ENCODE data around the gene SLC12A9.

Gene SLC12A9

GRCh38 chr7:100867040-100867775 lies 14.7 kb downstream of the SLC12A9 start, which contains the start of gene TRIP6:
Gene TRIP6 (plus strand): TSS chr7:100867387. CDS start chr7:100867498, 111 bp downstream.
- H3K4me1 ChIP-seq (ENCODE audit: control insufficient read depth, insufficient read depth, low read length), result peaks cover 25% of the 10 kb centered on the region
- H3K9ac ChIP-seq (ENCODE audit: low read length), result peak within 1 kb of the TSS; percentile 96
- H3K27me3 ChIP-seq (ENCODE audit: control insufficient read depth, insufficient read depth, low read length), result no peaks in the 10 kb centered on the region
- H3K4me3 ChIP-seq (ENCODE audit: low read length), result peak within 1 kb of the TSS; percentile 69
- H3K36me3 ChIP-seq (ENCODE audit: control insufficient read depth, insufficient read depth, low read length), result no peaks in the 10 kb centered on the region
- no peaks in the 10 kb centered on the region for H3K9me3 ChIP-seq (ENCODE audit: control insufficient read depth, low read length)

GRCh38 chr7:100867776-100868485 lies 15.4 kb downstream of the SLC12A9 start:
- H3K4me1 ChIP-seq (ENCODE audit: control insufficient read depth, insufficient read depth, low read length), result peaks cover 25% of the 10 kb centered on the region
- H3K36me3 ChIP-seq (ENCODE audit: control insufficient read depth, insufficient read depth, low read length), result no peaks in the 10 kb centered on the region
- H3K9me3 ChIP-seq (ENCODE audit: control insufficient read depth, low read length), result no peaks in the 10 kb centered on the region
- no peaks in the 10 kb centered on the region for H3K27me3 ChIP-seq (ENCODE audit: control insufficient read depth, insufficient read depth, low read length)
- H3K4me3 ChIP-seq (ENCODE audit: low read length), result peak overlapping the region; percentile 69
- peak overlapping the region; percentile 96 for H3K9ac ChIP-seq (ENCODE audit: low read length)

GRCh38 chr7:100873599-100874299 lies 21.2 kb downstream of the SLC12A9 start:
- no peaks in the 10 kb centered on the region for H3K36me3 ChIP-seq (ENCODE audit: control insufficient read depth, insufficient read depth, low read length)
- peaks cover 26% of the 10 kb centered on the region for H3K4me1 ChIP-seq (ENCODE audit: control insufficient read depth, insufficient read depth, low read length)
- H3K4me3 ChIP-seq (ENCODE audit: low read length), result peak overlapping the region; percentile 97

GRCh38 chr7:100874300-100874576 lies 21.7 kb downstream of the SLC12A9 start:
- Histone ChIP-seq H3K4me1 (ENCODE audit: control insufficient read depth, insufficient read depth, low read length) (peaks cover 26% of the 10 kb centered on the region), H3K27me3 (ENCODE audit: control insufficient read depth, insufficient read depth, low read length) (no peaks in the 10 kb centered on the region), H3K36me3 (ENCODE audit: control insufficient read depth, insufficient read depth, low read length) (no peaks in the 10 kb centered on the region), H3K9me3 (ENCODE audit: control insufficient read depth, low read length) (no peaks in the 10 kb centered on the region), H3K9ac (ENCODE audit: low read length) (peak overlapping the region; percentile 96), H3K4me3 (ENCODE audit: low read length) (peak overlapping the region; percentile 97)

More at GRCh38 chr7:100873599-100874299, 21.2 kb downstream of the SLC12A9 start:
- Histone ChIP-seq H3K9me3 (ENCODE audit: control insufficient read depth, low read length) (no peaks in the 10 kb centered on the region), H3K9ac (ENCODE audit: low read length) (peak overlapping the region; percentile 96), H3K27me3 (ENCODE audit: control insufficient read depth, insufficient read depth, low read length) (no peaks in the 10 kb centered on the region)

GRCh38 chr7:100874577-100875355 lies 22.3 kb downstream of the SLC12A9 start, which contains the start of gene SRRT:
Gene SRRT (plus strand): TSS chr7:100875103. CDS start chr7:100875591, 488 bp downstream.
- Histone ChIP-seq H3K36me3 (ENCODE audit: control insufficient read depth, insufficient read depth, low read length) (no peaks in the 10 kb centered on the region), H3K9me3 (ENCODE audit: control insufficient read depth, low read length) (no peaks in the 10 kb centered on the region), H3K27me3 (ENCODE audit: control insufficient read depth, insufficient read depth, low read length) (no peaks in the 10 kb centered on the region), H3K4me1 (ENCODE audit: control insufficient read depth, insufficient read depth, low read length) (peaks cover 29% of the 10 kb centered on the region), H3K9ac (ENCODE audit: low read length) (peak within 1 kb of the TSS; percentile 96), H3K4me3 (ENCODE audit: low read length) (peak within 1 kb of the TSS; percentile 97)

GRCh38 chr7:100875356-100875751 lies 22.8 kb downstream of the SLC12A9 start:
- no peaks in the 10 kb centered on the region for H3K9me3 ChIP-seq (ENCODE audit: control insufficient read depth, low read length)
- peak overlapping the region; percentile 96 for H3K9ac ChIP-seq (ENCODE audit: low read length)
- no peaks in the 10 kb centered on the region for H3K36me3 ChIP-seq (ENCODE audit: control insufficient read depth, insufficient read depth, low read length)
- H3K4me1 ChIP-seq (ENCODE audit: control insufficient read depth, insufficient read depth, low read length), result peaks cover 30% of the 10 kb centered on the region
- peak overlapping the region; percentile 97 for H3K4me3 ChIP-seq (ENCODE audit: low read length)
- H3K27me3 ChIP-seq (ENCODE audit: control insufficient read depth, insufficient read depth, low read length), result no peaks in the 10 kb centered on the region

GRCh38 chr7:100878013-100878412 lies 25.5 kb downstream of the SLC12A9 start:
- H3K4me1 ChIP-seq (ENCODE audit: control insufficient read depth, insufficient read depth, low read length), result peaks cover 30% of the 10 kb centered on the region
- no peaks in the 10 kb centered on the region for H3K27me3 ChIP-seq (ENCODE audit: control insufficient read depth, insufficient read depth, low read length)
- H3K9me3 ChIP-seq (ENCODE audit: control insufficient read depth, low read length), result no peaks in the 10 kb centered on the region
- peak overlapping the region; percentile 39 for H3K9ac ChIP-seq (ENCODE audit: low read length)
- no peaks in the 10 kb centered on the region for H3K36me3 ChIP-seq (ENCODE audit: control insufficient read depth, insufficient read depth, low read length)
- no peak overlapping the region for H3K4me3 ChIP-seq (ENCODE audit: low read length)

GRCh38 chr7:100878685-100879084 lies 26.2 kb downstream of the SLC12A9 start:
- Histone ChIP-seq H3K4me1 (ENCODE audit: control insufficient read depth, insufficient read depth, low read length) (peaks cover 30% of the 10 kb centered on the region), H3K27me3 (ENCODE audit: control insufficient read depth, insufficient read depth, low read length) (no peaks in the 10 kb centered on the region), H3K9me3 (ENCODE audit: control insufficient read depth, low read length) (no peaks in the 10 kb centered on the region), H3K9ac (ENCODE audit: low read length) (peak overlapping the region; percentile 39), H3K36me3 (ENCODE audit: control insufficient read depth, insufficient read depth, low read length) (peaks cover under 1% of the 10 kb centered on the region), H3K4me3 (ENCODE audit: low read length) (no peak overlapping the region)

GRCh38 chr7:100879685-100880261 lies 27.3 kb downstream of the SLC12A9 start:
- Histone ChIP-seq H3K27me3 (ENCODE audit: control insufficient read depth, insufficient read depth, low read length) (no peaks in the 10 kb centered on the region), H3K4me1 (ENCODE audit: control insufficient read depth, insufficient read depth, low read length) (peaks cover 23% of the 10 kb centered on the region), H3K9ac (ENCODE audit: low read length) (peak overlapping the region; percentile 34), H3K9me3 (ENCODE audit: control insufficient read depth, low read length) (no peaks in the 10 kb centered on the region), H3K36me3 (ENCODE audit: control insufficient read depth, insufficient read depth, low read length) (peaks cover 4% of the 10 kb centered on the region), H3K4me3 (ENCODE audit: low read length) (no peak overlapping the region)

GRCh38 chr7:100880645-100881044 lies 28.1 kb downstream of the SLC12A9 start:
- Histone ChIP-seq H3K36me3 (ENCODE audit: control insufficient read depth, insufficient read depth, low read length) (peaks cover 4% of the 10 kb centered on the region), H3K9me3 (ENCODE audit: control insufficient read depth, low read length) (no peaks in the 10 kb centered on the region), H3K4me1 (ENCODE audit: control insufficient read depth, insufficient read depth, low read length) (peaks cover 23% of the 10 kb centered on the region), H3K4me3 (ENCODE audit: low read length) (no peak overlapping the region), H3K27me3 (ENCODE audit: control insufficient read depth, insufficient read depth, low read length) (no peaks in the 10 kb centered on the region), H3K9ac (ENCODE audit: low read length) (no peak overlapping the region)

GRCh38 chr7:100881136-100881535 lies 28.6 kb downstream of the SLC12A9 start:
- Histone ChIP-seq H3K4me1 (ENCODE audit: control insufficient read depth, insufficient read depth, low read length) (peaks cover 18% of the 10 kb centered on the region), H3K36me3 (ENCODE audit: control insufficient read depth, insufficient read depth, low read length) (peaks cover 8% of the 10 kb centered on the region), H3K4me3 (ENCODE audit: low read length) (no peak overlapping the region), H3K27me3 (ENCODE audit: control insufficient read depth, insufficient read depth, low read length) (no peaks in the 10 kb centered on the region), H3K9me3 (ENCODE audit: control insufficient read depth, low read length) (no peaks in the 10 kb centered on the region), H3K9ac (ENCODE audit: low read length) (no peak overlapping the region)
